Left lung (tissue), 10 donors: Measurements from ENCODE around the gene TCERG1L. TPM values are rescaled to one million over a fixed set of nuclear protein-coding genes. Genes with fewer than 3 reads are reported as not detected.
"Not testable (repeated sequence)": the region's sequence is repeated elsewhere in the genome, so short reads cannot be mapped to it uniquely, and the experiment has no call there.

ENCODE experiments used
- ATAC-seq: fragments of 200-7000 bp; cut with Tn5 transposase; one replicate; pipeline ENCODE4 v1.9.1; 2020; ENCODE audit warnings: moderate library complexity
- DNase-seq, 4 donors: peaks; one replicate each; pipeline ENCODE4 v3.0.0-alpha.2; 2013 to 2020
- H3K27ac ChIP-seq, 2 donors: fragments of 200-600 bp; sonication (generic) in 1 of 2; one replicate each; pipeline versions ENCODE4 v1.5.0 to v1.8.0; 2020 to 2021
- H3K27me3 ChIP-seq, 2 donors: fragments of 200-600 bp; sonication (generic) in 1 of 2; one replicate each; pipeline versions ENCODE4 v1.5.0 to v1.8.0; 2020 to 2021
- H3K36me3 ChIP-seq, 2 donors: fragments of 200-600 bp; sonication (generic) in 1 of 2; one replicate each; pipeline versions ENCODE4 v1.5.0 to v1.8.0; 2020 to 2021
- H3K4me1 ChIP-seq, 2 donors: fragments of 200-600 bp; one replicate each; pipeline ENCODE4 v1.8.0; 2021
- H3K4me3 ChIP-seq, 2 donors: fragments of 200-600 bp; sonication (generic) in 1 of 2; one replicate each; pipeline versions ENCODE4 v1.5.0 to v1.8.0; 2020 to 2021; ENCODE audit warnings: mild to moderate bottlenecking in 1 of 2
- H3K9me3 ChIP-seq, 2 donors: fragments of 200-600 bp; sonication (generic) in 1 of 2; one replicate each; pipeline versions ENCODE4 v1.5.0 to v1.8.0; 2020 to 2021
- intact Hi-C, 2 donors: fragments of 100-400 bp; cut with DNase I; formaldehyde crosslinking; loops; one replicate each; pipeline versions ENCODE4 v1.11.2 to v1.14.2; 2022
- polyA plus RNA-seq, 6 donors: library from polyadenylated mRNA; unstranded; fragments of 120-200 nt; gene quantifications; one replicate each; pipeline ENCODE4 v1.2.1, GENCODE V29; 2013; ENCODE audit not compliant: insufficient read length in 6 of 6
- total RNA-seq, 2 donors: library from RNA; stranded (reverse); fragmentation: NEBNext Ultra II Directional; extraction: Animal tissue kit (Norgen Biotek cat#: 25700); gene quantifications; one replicate each; pipeline ENCODE4 v1.2.1, GENCODE V29; 2021
- TF ChIP-seq, protein P1 (sequence below), 2 donors: fragments of 200-600 bp; sonication (generic) in 1 of 2; IDR thresholded peaks; one replicate each; pipeline versions ENCODE4 v1.5.0 to v1.8.0; 2021; ENCODE audit warnings: antibody characterized with exemption in 2 of 2
- donor health status: DM: no; HTN: yes; CAD: no.
- donor health status: DM: no; HTN: no; CAD: no.

The TCERG1L gene
- total and polyA plus RNA-seq, 8 donors, result 0.35 to 0.72 (median 0.48) TPM; not detected in 2

DNA sequence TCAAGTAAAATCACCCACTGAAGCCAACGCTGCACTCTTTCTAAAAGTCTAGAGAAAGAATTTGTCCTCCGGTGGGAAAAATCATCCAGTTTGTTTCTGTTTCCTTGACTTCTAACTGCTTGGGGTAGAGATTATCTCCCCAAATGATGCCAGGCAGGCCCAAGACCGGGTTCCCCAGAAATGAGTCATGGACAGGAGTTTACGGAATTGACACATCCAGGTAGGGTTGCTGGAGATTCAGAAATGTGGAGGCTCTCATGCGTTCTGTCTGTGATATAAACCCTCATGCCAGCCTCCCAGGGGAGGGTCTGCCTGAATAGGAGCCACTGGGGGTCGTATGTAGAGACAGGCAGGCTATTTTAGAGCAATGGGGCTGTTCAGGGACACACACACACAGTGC is 230.9 kb downstream of the TCERG1L start:
- Histone ChIP-seq H3K27me3 (peaks cover 0 to 23% of the 10 kb centered on the region in 2 donors), H3K27ac (no peak overlapping the region), H3K4me3 (no peak overlapping the region), H3K9me3 (no peaks in the 10 kb centered on the region), H3K36me3 (no peaks in the 10 kb centered on the region), H3K4me1 (no peaks in the 10 kb centered on the region)
- ATAC-seq (no peak), DNase-seq (no peak)
- TF ChIP-seq, protein P1, sequence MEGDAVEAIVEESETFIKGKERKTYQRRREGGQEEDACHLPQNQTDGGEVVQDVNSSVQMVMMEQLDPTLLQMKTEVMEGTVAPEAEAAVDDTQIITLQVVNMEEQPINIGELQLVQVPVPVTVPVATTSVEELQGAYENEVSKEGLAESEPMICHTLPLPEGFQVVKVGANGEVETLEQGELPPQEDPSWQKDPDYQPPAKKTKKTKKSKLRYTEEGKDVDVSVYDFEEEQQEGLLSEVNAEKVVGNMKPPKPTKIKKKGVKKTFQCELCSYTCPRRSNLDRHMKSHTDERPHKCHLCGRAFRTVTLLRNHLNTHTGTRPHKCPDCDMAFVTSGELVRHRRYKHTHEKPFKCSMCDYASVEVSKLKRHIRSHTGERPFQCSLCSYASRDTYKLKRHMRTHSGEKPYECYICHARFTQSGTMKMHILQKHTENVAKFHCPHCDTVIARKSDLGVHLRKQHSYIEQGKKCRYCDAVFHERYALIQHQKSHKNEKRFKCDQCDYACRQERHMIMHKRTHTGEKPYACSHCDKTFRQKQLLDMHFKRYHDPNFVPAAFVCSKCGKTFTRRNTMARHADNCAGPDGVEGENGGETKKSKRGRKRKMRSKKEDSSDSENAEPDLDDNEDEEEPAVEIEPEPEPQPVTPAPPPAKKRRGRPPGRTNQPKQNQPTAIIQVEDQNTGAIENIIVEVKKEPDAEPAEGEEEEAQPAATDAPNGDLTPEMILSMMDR (IDR thresholded peaks at IDR 0.05), result no peak
- intact Hi-C loops, result no loop called here

DNA sequence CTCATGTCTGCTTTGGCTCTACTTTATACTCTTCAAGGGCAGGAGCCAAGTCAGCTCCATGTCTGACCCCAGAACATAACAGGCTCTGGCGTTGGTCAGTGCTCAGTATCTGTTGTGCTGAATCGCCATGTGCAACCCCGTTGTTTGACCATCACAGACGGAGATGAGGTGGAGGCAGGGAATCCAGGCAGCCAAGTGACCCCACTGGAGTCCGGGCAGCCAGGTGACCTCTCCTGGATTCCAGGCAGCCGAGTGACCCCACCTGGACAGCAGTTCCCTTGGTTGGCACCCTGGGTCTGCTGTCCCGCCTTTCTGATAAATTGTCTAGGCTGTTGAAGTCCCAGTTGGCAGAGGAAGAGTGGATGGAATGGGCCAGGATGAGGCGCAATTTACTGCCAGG is 232.2 kb downstream of the TCERG1L start:
- no peaks in the 10 kb centered on the region for H3K36me3 ChIP-seq
- intact Hi-C loops, result no loop called here
- TF ChIP-seq, protein P1 (IDR thresholded peaks at IDR 0.05), result no peak
- no peaks in the 10 kb centered on the region for H3K9me3 ChIP-seq
- no peak for ATAC-seq
- H3K27me3 ChIP-seq, result peaks cover 0 to 23% of the 10 kb centered on the region in 2 donors
- no peak overlapping the region for H3K4me3 ChIP-seq
- no peak for DNase-seq
- no peak overlapping the region for H3K27ac ChIP-seq
- no peaks in the 10 kb centered on the region for H3K4me1 ChIP-seq

DNA sequence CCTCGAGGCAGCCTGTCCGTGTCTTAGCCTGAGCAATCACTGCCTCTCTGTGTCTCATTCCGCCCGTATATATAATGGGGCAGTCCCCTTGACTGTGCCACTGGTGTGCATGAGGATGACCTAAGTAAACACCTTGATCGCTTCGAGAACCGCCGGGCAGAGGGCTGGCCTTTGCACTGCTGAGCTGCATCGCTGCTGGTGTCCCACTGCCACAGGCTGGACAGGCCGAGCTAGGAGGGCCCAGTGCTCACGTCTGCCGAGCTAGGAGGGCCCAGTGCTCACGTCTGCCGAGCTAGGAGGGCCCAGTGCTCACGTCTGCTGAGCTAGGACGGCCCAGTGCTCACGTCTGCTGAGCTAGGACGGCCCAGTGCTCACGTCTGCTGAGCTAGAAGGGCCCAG is 232.6 kb downstream of the TCERG1L start:
- H3K36me3 ChIP-seq, DNase-seq, H3K4me1 ChIP-seq, H3K4me3 ChIP-seq, H3K27ac ChIP-seq, intact Hi-C loops, H3K9me3 ChIP-seq, ATAC-seq: not testable (repeated sequence)
- peaks cover 0 to 23% of the 10 kb centered on the region in 2 donors for H3K27me3 ChIP-seq

DNA sequence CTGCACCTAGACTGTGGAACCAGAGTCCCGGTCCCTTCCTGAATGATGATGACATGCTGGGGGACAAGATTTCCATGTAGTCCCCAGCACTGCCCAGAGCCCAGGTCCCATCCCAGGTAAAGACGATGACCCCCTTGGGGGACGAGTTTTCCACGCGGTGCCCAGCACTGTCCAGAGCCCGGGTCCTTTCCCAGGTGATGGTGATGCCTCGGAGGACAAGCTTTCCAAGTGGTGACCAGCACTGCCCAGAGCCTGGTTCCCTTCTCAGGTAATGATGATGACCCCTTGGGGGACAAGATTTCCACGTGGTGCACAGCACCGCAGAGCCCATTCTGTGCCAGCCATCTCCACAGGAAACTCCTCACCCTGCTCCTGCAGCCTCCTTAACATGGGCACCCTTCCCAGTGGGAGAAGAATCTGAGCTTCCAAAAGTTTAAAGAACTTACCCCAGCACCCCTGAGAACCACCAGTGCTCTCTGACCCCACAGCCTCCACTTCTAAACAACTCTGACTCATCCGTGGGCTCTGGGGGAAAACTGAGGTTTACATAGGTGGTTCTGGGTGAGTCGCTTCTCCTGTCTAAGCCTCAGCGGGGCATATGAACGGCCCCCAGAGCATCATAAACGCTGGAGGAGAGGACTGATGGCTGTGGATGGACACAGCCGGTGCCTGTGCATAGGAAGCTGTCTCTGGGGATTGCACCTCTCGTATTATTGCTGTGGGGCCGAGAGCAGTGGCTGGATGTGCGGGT is 233.2 kb downstream of the TCERG1L start:
- Histone ChIP-seq H3K4me3 (no peak overlapping the region), H3K4me1 (no peaks in the 10 kb centered on the region), H3K36me3 (no peaks in the 10 kb centered on the region), H3K9me3 (no peaks in the 10 kb centered on the region), H3K27ac (no peak overlapping the region), H3K27me3 (peaks cover 0 to 20% of the 10 kb centered on the region in 2 donors)
- intact Hi-C loops, result no loop called here
- ATAC-seq (no peak), DNase-seq (no peak)
- TF ChIP-seq, protein P1 (IDR thresholded peaks at IDR 0.05), result no peak

DNA sequence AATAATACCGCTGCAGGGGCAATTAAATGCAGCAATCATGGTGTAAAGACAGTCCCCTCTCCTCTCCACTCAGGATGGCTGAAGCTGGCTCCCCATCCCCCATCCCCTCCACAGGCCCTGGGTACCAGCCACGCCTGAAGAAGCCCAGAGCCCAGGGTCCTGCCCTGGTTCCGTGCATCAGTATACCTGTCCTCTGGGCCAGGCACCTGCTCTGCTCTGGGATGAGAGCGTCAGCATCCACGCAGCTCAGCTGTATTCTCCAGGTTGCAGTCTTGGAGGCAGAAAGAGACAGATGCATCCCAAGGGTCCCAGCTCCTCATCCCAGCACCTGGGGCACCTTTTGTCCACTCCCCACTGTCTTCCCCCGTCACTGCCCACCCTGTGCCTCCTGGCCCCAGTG is 233.8 kb downstream of the TCERG1L start:
- DNase-seq (no peak), ATAC-seq (no peak)
- Histone ChIP-seq H3K9me3 (no peaks in the 10 kb centered on the region), H3K4me1 (no peaks in the 10 kb centered on the region), H3K27me3 (peaks cover 0 to 14% of the 10 kb centered on the region in 2 donors), H3K36me3 (no peaks in the 10 kb centered on the region), H3K27ac (no peak overlapping the region), H3K4me3 (no peak overlapping the region)
- TF ChIP-seq, protein P1 (IDR thresholded peaks at IDR 0.05), result no peak
- intact Hi-C loops, result no loop called here

DNA sequence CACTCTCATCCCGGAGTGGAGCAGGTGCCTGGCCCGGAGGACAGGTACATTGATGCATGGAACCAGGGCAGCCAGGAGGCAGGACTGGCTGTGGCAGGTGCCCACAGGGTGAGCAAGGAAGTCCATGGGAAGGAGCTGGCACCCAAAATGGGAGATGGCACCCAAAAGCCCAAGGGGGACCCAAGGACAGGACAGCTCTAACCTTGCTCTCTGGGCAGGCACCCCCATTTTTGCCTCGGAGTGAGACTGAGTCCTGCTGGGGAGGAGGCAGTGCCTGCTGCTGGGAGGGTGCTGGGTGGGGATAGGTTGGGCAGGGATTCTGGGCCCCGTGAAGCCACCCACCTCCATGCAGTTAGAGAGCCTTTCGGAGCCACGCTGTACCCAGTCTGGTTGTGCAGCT is 234.5 kb downstream of the TCERG1L start:
- Histone ChIP-seq H3K4me3 (no peak overlapping the region), H3K36me3 (no peaks in the 10 kb centered on the region), H3K4me1 (no peaks in the 10 kb centered on the region), H3K27ac (no peak overlapping the region), H3K27me3 (peaks cover 0 to 8% of the 10 kb centered on the region in 2 donors), H3K9me3 (no peaks in the 10 kb centered on the region)
- TF ChIP-seq, protein P1 (IDR thresholded peaks at IDR 0.05), result no peak
- ATAC-seq (no peak), DNase-seq (no peak)
- intact Hi-C loops, result no loop called here
